Fibroblast of skin of abdomen (primary cell): Measurements from ENCODE around the gene FNBP1.
A peak's percentile ranks its signal among the peaks of the same experiment; 100 is the strongest.

ENCODE experiments used
- DNase-seq: peaks from one replicate; pipeline ENCODE4 v3.0.0-alpha.2; 2013

Gene FNBP1

GRCh38 chr9:129853614-129854013 is 189.4 kb downstream of the FNBP1 start:
- no peak for DNase-seq

GRCh38 chr9:129852579-129852978 is 190.4 kb downstream of the FNBP1 start:
- DNase-seq, result no peak

- DNase-seq, result no peak
These were observed 191.2 kb downstream of the FNBP1 start for GRCh38 chr9:129851821-129852220.

DNA sequence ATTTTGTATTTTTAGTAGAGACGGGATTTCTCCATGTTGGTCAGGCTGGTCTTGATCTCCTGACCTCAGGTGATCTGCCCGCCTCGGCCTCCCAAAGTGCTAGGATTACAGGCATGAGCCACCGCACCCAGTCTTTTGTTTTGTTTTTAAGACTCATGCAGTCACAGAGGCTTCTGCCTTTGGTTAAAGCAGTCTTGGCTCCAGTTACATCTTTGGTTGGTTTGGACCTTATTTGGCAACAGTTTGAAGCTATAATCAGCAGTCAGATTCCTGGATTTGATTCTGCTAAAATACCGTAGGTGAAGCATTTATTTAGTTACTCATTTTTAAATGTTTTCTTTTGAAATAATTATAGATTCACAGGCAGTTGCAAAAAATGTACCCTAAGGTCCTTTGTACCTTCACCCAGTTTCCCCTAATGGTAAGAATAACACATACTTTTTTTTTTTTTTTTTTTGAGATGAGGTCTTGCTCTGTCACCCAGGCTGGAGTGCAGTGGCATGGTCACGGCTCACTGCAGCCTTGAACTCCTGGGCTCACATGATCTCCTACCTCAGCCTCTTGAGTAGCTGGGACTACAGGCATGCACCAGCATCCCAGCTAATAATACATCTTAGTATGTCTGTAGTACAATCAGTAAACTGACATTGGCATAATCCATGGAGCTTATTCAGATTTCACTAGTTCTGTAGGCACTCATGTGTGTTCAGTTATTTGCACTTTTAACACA is 192.0 kb downstream of the FNBP1 start:
- no peak for DNase-seq

DNA sequence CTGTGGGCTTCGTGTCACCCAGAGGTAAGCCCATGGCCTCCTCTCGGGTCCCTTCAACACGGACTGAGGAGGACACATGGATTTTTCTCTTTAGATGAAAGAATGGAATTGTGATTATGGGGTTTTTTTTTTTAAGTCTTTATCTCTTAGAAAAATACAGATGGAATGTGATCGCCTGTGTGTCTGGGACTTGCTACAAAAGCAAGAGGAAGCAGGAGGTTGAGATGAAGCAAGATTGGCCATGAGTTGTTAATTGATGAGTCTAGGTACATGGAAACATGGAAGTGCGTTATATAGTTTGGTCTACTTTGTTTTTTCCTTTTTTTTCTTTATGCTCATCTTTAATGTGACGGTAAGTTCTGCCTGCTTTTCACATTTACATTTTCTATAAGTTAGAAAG is 193.1 kb downstream of the FNBP1 start:
- DNase-seq, result no peak

- DNase-seq, result no peak
These were observed 194.1 kb downstream of the FNBP1 start for GRCh38 chr9:129848712-129849441.

- no peak for DNase-seq
These were observed 197.6 kb downstream of the FNBP1 start for GRCh38 chr9:129845373-129845772.

DNA sequence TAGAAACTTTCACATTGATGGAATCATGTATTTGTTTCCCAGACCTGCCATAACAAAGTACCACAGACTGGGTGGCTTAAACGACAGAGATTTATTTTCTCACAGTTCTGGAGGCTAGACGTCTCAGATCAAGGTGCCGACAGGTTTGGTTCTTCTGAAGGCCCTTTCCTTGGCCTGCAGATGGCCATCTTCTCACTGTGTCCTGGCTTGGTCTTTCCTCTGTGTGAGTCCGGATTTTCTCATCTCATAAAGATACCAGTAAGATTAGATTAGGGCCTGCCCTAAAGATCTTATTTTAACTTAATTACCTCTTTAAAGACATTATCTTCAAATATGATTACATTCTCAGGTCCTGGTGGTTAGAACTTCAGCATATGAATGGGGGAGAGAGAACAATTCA is 201.9 kb downstream of the FNBP1 start:
- no peak for DNase-seq

DNA sequence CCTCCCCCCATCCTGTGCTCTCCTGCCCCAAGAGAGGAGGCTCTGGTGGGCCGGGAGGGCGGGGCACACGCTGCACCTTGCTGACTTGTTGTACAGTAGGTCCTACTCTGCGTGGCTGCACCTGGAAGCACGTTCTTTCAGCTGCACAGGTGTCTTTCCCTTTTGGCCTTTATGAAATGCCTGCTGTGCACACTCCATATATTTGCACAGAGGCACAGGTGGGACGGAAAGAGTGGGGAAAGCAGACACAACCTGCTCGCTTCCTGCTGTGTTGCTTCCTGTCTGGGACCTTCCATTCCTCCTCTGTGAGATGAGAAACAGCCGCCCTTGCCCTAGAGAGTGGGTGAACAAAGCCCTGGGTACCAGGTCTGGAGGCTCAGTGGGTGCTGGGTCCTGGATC is 203.0 kb downstream of the FNBP1 start:
- no peak for DNase-seq

GRCh38 chr9:129839324-129840023 is 203.5 kb downstream of the FNBP1 start:
- no peak for DNase-seq

DNA sequence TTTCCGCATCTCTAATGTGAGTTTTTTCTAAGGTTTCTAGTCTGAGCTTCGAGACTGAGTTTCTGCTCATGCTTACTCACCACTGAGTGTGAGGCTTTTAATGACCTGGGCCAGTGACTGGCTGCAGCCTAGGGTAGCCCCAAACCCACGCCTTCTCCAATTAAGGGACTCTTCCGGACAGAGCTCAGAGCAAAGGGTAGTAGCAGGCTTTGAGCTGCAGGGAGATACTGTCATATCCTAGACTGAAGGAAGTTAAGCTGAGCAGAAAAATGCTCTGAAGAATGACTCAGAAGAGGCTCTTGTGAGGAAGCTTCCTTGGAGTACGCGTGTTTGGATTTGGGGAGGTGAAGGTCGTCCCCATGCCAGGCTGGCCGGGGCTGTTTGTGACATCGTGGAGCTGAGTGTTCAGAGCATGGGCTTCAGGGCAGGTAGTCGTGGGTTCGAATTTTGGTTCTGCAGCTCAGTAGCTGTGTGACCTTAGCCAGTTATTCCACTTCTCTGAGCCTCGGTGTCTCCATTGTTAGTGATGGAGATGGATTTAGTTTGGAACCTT is 204.2 kb downstream of the FNBP1 start:
- peak; percentile 63 for DNase-seq
